CD14-positive monocyte (primary cell): Measurements from ENCODE around the gene TTLL6. TPM values are rescaled to one million over a fixed set of nuclear protein-coding genes. Genes with fewer than 3 reads are reported as not detected.

Experiments used
- DNase-seq, 3 donors: peaks; one replicate each; pipeline ENCODE4 v3.0.0-alpha.2; 2011 to 2022
- H2AFZ ChIP-seq: 2 replicates; pipeline ENCODE4 v1.6.0; 2012; ENCODE audit warnings: mild to moderate bottlenecking, low read depth, low read length, inconsistent platforms; ENCODE audit not compliant: insufficient read depth, poor library complexity, severe bottlenecking
- H3K27ac ChIP-seq, 2 donors: 1 replicate in 1 of 2; 2 replicates in 1 of 2; pipeline ENCODE4 v1.5.1; 2012 to 2013; ENCODE audit warnings: low read length in 2 of 2, control low read depth in 1 of 2, inconsistent platforms in 1 of 2, low read depth in 1 of 2, mild to moderate bottlenecking in 1 of 2
- H3K27me3 ChIP-seq, 2 donors: one replicate each; pipeline versions ENCODE4 v1.6.0 to v1.6.1; 2011 to 2013; ENCODE audit warnings: low read length in 2 of 2; ENCODE audit not compliant: control insufficient read depth in 2 of 2, insufficient read depth in 2 of 2
- H3K36me3 ChIP-seq, 2 donors: replicated peaks in 1 of 2; 1 replicate in 1 of 2; 2 replicates in 1 of 2; pipeline versions ENCODE4 v1.5.1 to v1.6.1; 2012 to 2013; ENCODE audit warnings: low read length in 2 of 2, control low read depth in 1 of 2, inconsistent platforms in 1 of 2, mild to moderate bottlenecking in 1 of 2; ENCODE audit not compliant: insufficient read depth in 2 of 2, control insufficient read depth in 1 of 2
- H3K4me1 ChIP-seq, 2 donors: 1 replicate in 1 of 2; 2 replicates in 1 of 2; pipeline versions ENCODE4 v1.5.1 to v1.6.1; 2012 to 2013; ENCODE audit warnings: low read length in 2 of 2, control low read depth in 1 of 2, inconsistent platforms in 1 of 2, mild to moderate bottlenecking in 1 of 2, moderate library complexity in 1 of 2; ENCODE audit not compliant: insufficient read depth in 2 of 2, control insufficient read depth in 1 of 2
- H3K4me2 ChIP-seq: replicated peaks from 2 replicates; pipeline ENCODE3; 2012; ENCODE audit warnings: low read length, moderate library complexity, mild to moderate bottlenecking; ENCODE audit not compliant: poor library complexity, severe bottlenecking; ENCODE audit errors: extremely low read depth
- H3K4me3 ChIP-seq, 3 experiments: fragments of 200-600 bp in 1 of 3; sonication (generic) in 1 of 3; replicated peaks in 1 of 3; 1 replicate in 2 of 3; 2 replicates in 1 of 3; pipeline ENCODE4 v1.5.1; 2011 to 2013; ENCODE audit warnings: low read length in 3 of 3, mild to moderate bottlenecking in 3 of 3, control low read depth in 2 of 3, low read depth in 2 of 3, inconsistent platforms in 1 of 3, moderate library complexity in 1 of 3
- H3K79me2 ChIP-seq: 2 replicates; pipeline ENCODE4 v1.6.0; 2012; ENCODE audit warnings: mild to moderate bottlenecking, control low read depth, inconsistent platforms, low read length, moderate library complexity; ENCODE audit not compliant: insufficient read depth
- H3K9ac ChIP-seq: 2 replicates; pipeline ENCODE4 v1.6.0; 2017; ENCODE audit warnings: low read length, mild to moderate bottlenecking; ENCODE audit not compliant: insufficient read depth, poor library complexity, severe bottlenecking
- H3K9me3 ChIP-seq, 2 donors: replicated peaks in 1 of 2; 1 replicate in 1 of 2; 2 replicates in 1 of 2; pipeline versions ENCODE4 v1.5.1 to v1.6.1; 2012 to 2013; ENCODE audit warnings: low read length in 2 of 2, control low read depth in 1 of 2; ENCODE audit not compliant: control insufficient read depth in 1 of 2, insufficient read depth in 1 of 2
- H4K20me1 ChIP-seq: 2 replicates; pipeline ENCODE4 v1.6.0; 2012; ENCODE audit warnings: mild to moderate bottlenecking, low read length, control low read depth, moderate library complexity; ENCODE audit not compliant: insufficient read depth
- H3K27ac Mint-ChIP-seq, 7 donors: one replicate each; pipeline ENCODE4 v1.8.0; 2020; ENCODE audit warnings: mild to moderate bottlenecking in 7 of 7, mixed read lengths in 7 of 7, moderate library complexity in 6 of 7, inconsistent platforms in 2 of 7
- H3K27me3 Mint-ChIP-seq, 3 donors: one replicate each; pipeline ENCODE4 v1.8.0; 2021 to 2022; ENCODE audit warnings: low read depth in 3 of 3, mild to moderate bottlenecking in 3 of 3, mixed read lengths in 3 of 3, moderate library complexity in 3 of 3, inconsistent platforms in 1 of 3
- H3K36me3 Mint-ChIP-seq, 2 donors: one replicate each; pipeline ENCODE4 v1.8.0; 2020; ENCODE audit warnings: mixed read lengths in 2 of 2, inconsistent platforms in 1 of 2, mild to moderate bottlenecking in 1 of 2
- H3K4me1 Mint-ChIP-seq: one replicate; pipeline ENCODE4 v1.8.0; 2020; ENCODE audit warnings: mild to moderate bottlenecking, mixed read lengths
- H3K4me3 Mint-ChIP-seq, 2 donors: one replicate each; pipeline ENCODE4 v1.8.0; 2020; ENCODE audit warnings: mild to moderate bottlenecking in 2 of 2, mixed read lengths in 2 of 2, moderate library complexity in 1 of 2
- H3K9me3 Mint-ChIP-seq, 7 donors: one replicate each; pipeline ENCODE4 v1.8.0; 2020 to 2022; ENCODE audit warnings: mixed read lengths in 7 of 7, mild to moderate bottlenecking in 6 of 7, moderate library complexity in 6 of 7, inconsistent platforms in 2 of 7
- CTCF ChIP-seq: fragments of 200-600 bp; IDR thresholded peaks from one replicate; pipeline ENCODE4 v1.8.0; 2022; ENCODE audit warnings: antibody characterized with exemption, mild to moderate bottlenecking
- WGBS: methylation state at CpG from one replicate; pipeline ENCODE4 v1.1.5; 2013; ENCODE audit warnings: missing lambda C conversion rate; ENCODE audit not compliant: insufficient coverage; 5-methylcytosine and 5-hydroxymethylcytosine counted together
- intact Hi-C, 2 donors: fragments of 100-400 bp; cut with micrococcal nuclease; formaldehyde crosslinking; loops; one replicate each; pipeline versions ENCODE4 v1.15.0 to v1.15.1; 2023
- polyA plus RNA-seq, 3 donors: library from polyadenylated mRNA; depleted of rRNA in 1 of 3; unstranded in 2 of 3; stranded (reverse) in 1 of 3; fragments of 300-500 nt in 2 of 3; fragments of >200 nt in 1 of 3; fragmentation: Illumina TruSeq in 2 of 3; gene quantifications; 1 replicate in 2 of 3; 2 replicates in 1 of 3; pipeline ENCODE4 v1.2.3, GENCODE V29; 2012 to 2021

Gene TTLL6
- polyA plus RNA-seq, 3 donors = not detected

DNA sequence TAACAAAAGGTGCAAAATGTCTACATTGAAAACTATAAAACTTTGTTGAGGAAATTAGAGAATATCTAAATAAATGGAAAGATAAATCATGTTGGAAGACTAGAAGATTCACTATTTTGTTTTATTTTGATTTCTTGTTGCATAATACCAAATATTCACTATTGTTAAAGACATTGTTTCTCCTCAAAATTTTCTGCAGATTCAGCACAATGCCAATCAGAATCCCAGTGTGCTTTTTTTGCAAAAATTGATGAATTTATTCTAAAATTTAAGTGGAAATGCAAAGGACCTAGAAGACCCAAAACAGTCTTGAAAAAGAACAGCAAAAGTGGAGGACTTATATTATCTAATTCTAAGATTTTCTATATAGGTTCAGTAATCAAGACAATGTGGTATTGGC lies 40.4 kb downstream of the TTLL6 start:
- no peak for TF ChIP-seq CTCF
- no peak overlapping the region for H3K27ac ChIP-seq
- H3K27me3 Mint-ChIP-seq = peaks cover 22 to 34% (median 22%) of the 10 kb centered on the region in 3 donors
- H2AFZ ChIP-seq = no peak overlapping the region
- no peaks in the 10 kb centered on the region for H3K36me3 ChIP-seq
- H3K9me3 Mint-ChIP-seq = peaks cover 0 to 12% (median 7%) of the 10 kb centered on the region in 7 donors
- intact Hi-C loops = no loop called here
- no peaks in the 10 kb centered on the region for H3K79me2 ChIP-seq
- H3K27ac Mint-ChIP-seq = no peak overlapping the region
- no peak overlapping the region for H3K4me3 ChIP-seq
- H3K27me3 ChIP-seq = peaks cover 4 to 17% of the 10 kb centered on the region in 2 donors
- no peaks in the 10 kb centered on the region for H3K9me3 ChIP-seq
- H3K9ac ChIP-seq = no peak overlapping the region
- H3K36me3 Mint-ChIP-seq = no peaks in the 10 kb centered on the region
- no peak overlapping the region for H3K4me3 Mint-ChIP-seq
- no peak overlapping the region for H3K4me2 ChIP-seq
- no peak for DNase-seq
- no peaks in the 10 kb centered on the region for H3K4me1 Mint-ChIP-seq
- H4K20me1 ChIP-seq = no peaks in the 10 kb centered on the region
- no peaks in the 10 kb centered on the region for H3K4me1 ChIP-seq

GRCh38 chr17:48773245-48773644 lies 43.8 kb downstream of the TTLL6 start:
- Histone ChIP-seq H3K27ac (no peak overlapping the region), H3K4me2 (no peak overlapping the region), H3K4me1 (peaks cover 0 to 3% of the 10 kb centered on the region in 2 donors), H3K79me2 (no peaks in the 10 kb centered on the region), H4K20me1 (no peaks in the 10 kb centered on the region), H3K9ac (no peak overlapping the region), H2AFZ (no peak overlapping the region), H3K9me3 (no peaks in the 10 kb centered on the region), H3K4me3 (no peak overlapping the region), H3K27me3 (peaks cover 0 to 4% of the 10 kb centered on the region in 2 donors), H3K36me3 (no peaks in the 10 kb centered on the region)
- H3K27me3 Mint-ChIP-seq = peaks cover 13 to 24% (median 23%) of the 10 kb centered on the region in 3 donors
- H3K27ac Mint-ChIP-seq = no peak overlapping the region
- no peak overlapping the region for H3K4me3 Mint-ChIP-seq
- H3K9me3 Mint-ChIP-seq = peaks cover 0 to 12% (median 7%) of the 10 kb centered on the region in 7 donors
- intact Hi-C loops = no loop called here
- no peak for DNase-seq
- no peaks in the 10 kb centered on the region for H3K4me1 Mint-ChIP-seq
- 80% methylated on average over 2 of the region's 3 CpGs for WGBS
- no peaks in the 10 kb centered on the region for H3K36me3 Mint-ChIP-seq
- TF ChIP-seq CTCF = no peak
